Measurements from ENCODE around the gene DEAF1. TPM values are rescaled to one million over a fixed set of nuclear protein-coding genes. Genes with fewer than 3 reads are reported as not detected.

Gene DEAF1
- total RNA-seq, 2 donors from 2014 or later = 15.5 to 26.6 TPM

DNA sequence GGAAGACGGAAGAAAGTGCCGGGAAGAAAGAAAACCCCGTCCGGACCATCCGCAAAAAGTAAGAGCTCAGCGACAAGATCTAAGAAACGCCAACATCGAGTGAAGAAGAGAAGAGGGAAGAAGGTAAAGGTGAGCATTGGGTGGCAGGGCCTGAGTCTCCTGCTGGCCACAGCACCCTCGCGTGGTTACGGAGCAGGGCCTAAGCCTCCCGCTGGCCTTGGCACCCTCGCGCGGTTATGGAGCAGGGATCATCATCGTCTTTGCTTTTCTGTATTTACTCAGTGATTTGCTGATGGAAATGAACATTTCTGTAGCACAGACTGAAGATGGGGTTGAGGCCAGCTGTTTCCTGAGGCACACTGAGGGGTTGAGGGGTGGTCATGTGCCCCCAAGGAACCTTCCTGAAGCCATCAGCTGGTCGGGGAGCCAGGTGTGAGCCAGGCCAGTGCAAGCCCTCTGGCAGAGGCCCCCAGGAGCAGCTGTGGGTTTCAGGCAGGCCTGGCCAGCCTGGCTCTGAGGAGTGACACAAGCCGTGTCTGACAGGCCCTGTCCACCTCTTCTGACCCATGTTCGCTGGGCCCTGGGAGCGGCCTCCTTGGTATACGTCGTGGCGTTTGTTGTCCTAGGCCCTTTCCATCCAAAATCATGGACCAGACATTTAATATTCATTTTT is 93.3 kb downstream of the DEAF1 start:
- H3K4me3 ChIP-seq = no peak overlapping the region
- TF ChIP-seq, protein P1, sequence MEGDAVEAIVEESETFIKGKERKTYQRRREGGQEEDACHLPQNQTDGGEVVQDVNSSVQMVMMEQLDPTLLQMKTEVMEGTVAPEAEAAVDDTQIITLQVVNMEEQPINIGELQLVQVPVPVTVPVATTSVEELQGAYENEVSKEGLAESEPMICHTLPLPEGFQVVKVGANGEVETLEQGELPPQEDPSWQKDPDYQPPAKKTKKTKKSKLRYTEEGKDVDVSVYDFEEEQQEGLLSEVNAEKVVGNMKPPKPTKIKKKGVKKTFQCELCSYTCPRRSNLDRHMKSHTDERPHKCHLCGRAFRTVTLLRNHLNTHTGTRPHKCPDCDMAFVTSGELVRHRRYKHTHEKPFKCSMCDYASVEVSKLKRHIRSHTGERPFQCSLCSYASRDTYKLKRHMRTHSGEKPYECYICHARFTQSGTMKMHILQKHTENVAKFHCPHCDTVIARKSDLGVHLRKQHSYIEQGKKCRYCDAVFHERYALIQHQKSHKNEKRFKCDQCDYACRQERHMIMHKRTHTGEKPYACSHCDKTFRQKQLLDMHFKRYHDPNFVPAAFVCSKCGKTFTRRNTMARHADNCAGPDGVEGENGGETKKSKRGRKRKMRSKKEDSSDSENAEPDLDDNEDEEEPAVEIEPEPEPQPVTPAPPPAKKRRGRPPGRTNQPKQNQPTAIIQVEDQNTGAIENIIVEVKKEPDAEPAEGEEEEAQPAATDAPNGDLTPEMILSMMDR (IDR thresholded peaks at IDR 0.05) = no peak
- H3K27me3 ChIP-seq = no peaks in the 10 kb centered on the region
- no peak overlapping the region for H3K27ac ChIP-seq
- peaks cover 0 to 6% of the 10 kb centered on the region in 2 donors for H3K4me1 ChIP-seq
- H3K36me3 ChIP-seq = peaks cover 97% of the 10 kb centered on the region
- H3K9me3 ChIP-seq = no peaks in the 10 kb centered on the region
- DNase-seq (ENCODE audit: low spot score) = no peak

GRCh38 chr11:598005-598680 is 96.9 kb downstream of the DEAF1 start:
- no peak for DNase-seq (ENCODE audit: low spot score)
- no peaks in the 10 kb centered on the region for H3K4me1 ChIP-seq
- TF ChIP-seq, protein P1 (IDR thresholded peaks at IDR 0.05) = no peak
- H3K27me3 ChIP-seq = no peaks in the 10 kb centered on the region
- no peak overlapping the region for H3K27ac ChIP-seq
- H3K36me3 ChIP-seq = peaks cover 95% of the 10 kb centered on the region
- no peaks in the 10 kb centered on the region for H3K9me3 ChIP-seq
- H3K4me3 ChIP-seq = no peak overlapping the region

DNA sequence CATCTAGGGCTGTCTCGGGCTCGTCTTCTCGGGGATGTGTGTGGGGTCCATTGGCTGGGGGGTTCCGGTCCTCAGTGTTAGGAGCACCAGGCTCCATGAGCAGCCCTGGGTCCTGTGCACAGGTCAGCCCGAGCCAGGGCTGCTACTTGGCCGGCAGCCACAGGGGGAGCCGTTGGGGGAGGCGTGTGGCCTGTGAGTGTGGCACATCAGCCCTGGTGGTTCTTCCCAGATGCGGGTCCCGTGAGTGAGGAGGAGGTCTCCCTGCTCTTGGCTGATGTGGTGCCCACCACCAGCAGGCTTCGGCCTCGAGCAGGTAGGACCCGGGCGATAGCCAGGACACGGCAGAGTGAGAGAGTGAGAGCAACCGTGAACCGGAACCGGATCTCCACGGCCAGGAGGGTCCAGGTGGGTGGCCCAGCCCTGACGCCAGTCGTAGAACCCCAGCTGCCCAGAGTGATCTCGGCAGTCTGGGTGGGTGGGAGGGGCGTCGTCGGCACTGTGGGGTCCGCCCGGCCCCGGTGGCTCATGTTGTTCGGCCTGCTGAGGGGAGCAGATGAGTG is 97.8 kb downstream of the DEAF1 start:
- Histone ChIP-seq H3K4me1 (no peaks in the 10 kb centered on the region), H3K4me3 (no peak overlapping the region), H3K27ac (no peak overlapping the region), H3K27me3 (no peaks in the 10 kb centered on the region), H3K9me3 (no peaks in the 10 kb centered on the region), H3K36me3 (peaks cover 95% of the 10 kb centered on the region)
- TF ChIP-seq, protein P1 (IDR thresholded peaks at IDR 0.05) = no peak
- DNase-seq (ENCODE audit: low spot score) = no peak

DNA sequence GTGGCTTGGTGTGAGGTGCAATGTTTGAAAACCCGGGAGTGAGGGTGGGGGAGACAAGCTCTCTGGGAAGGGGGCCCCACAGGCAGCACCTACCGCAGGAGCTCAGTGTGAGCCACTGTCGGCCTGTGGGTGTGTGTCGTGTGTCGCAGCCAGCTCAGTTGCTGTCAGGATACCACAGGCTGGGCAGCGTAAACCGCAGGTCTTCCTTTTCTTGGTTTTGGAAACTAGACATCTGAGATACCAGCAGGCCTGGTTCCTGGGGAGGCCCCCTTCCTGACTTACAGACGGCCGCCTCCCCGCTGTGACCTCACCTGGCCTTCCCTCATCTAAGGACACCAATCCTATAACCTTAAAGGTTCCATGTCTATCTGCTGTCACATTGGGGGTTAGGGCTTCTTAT is 98.6 kb downstream of the DEAF1 start:
- DNase-seq (ENCODE audit: low spot score) = no peak
- Histone ChIP-seq H3K4me1 (no peaks in the 10 kb centered on the region), H3K4me3 (no peak overlapping the region), H3K9me3 (no peaks in the 10 kb centered on the region), H3K27ac (no peak overlapping the region), H3K36me3 (peaks cover 92% of the 10 kb centered on the region), H3K27me3 (no peaks in the 10 kb centered on the region)
- TF ChIP-seq, protein P1 (IDR thresholded peaks at IDR 0.05) = no peak

DNA sequence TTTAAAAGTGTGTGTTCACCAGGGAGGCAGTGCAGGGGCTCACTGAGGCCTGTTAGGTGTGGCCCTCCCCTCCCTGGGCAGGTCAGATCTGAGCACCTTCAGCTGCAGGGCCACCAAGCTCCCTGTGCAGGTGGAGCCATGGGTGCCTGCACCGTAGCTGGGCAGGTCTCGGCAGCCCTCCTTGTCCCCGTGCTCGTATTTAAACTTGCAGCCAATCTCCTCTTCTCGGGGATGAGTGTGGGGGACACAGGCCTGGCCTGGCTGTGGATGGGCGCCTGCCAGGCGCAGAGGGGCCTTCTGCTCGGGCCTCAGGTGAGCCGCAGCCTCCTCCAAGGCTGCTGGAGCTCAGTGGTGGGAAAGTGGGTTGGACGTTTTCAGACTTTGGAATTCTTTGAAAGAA is 99.6 kb downstream of the DEAF1 start:
- DNase-seq (ENCODE audit: low spot score) = no peak

More for the DNA sequence above, 99.6 kb downstream of the DEAF1 start:
- TF ChIP-seq, protein P1 (IDR thresholded peaks at IDR 0.05) = no peak
- no peak overlapping the region for H3K4me3 ChIP-seq
- H3K27me3 ChIP-seq = no peaks in the 10 kb centered on the region
- no peaks in the 10 kb centered on the region for H3K4me1 ChIP-seq
- no peaks in the 10 kb centered on the region for H3K9me3 ChIP-seq
- no peak overlapping the region for H3K27ac ChIP-seq
- peaks cover 87% of the 10 kb centered on the region for H3K36me3 ChIP-seq

Other genes with a start within 250 kb of the DEAF1 start
- 10 to 100 TPM; 26.8 to 32.5 TPM for gene PTDSS2, start 244.9 kb downstream of the DEAF1 start, total RNA-seq
- 100 to 1,000 TPM; 185 to 248 TPM for gene RNH1, start 188.0 kb downstream of the DEAF1 start, total RNA-seq
- gene HRAS, start 159.6 kb downstream of the DEAF1 start, total RNA-seq = 10 to 100 TPM; 31.7 to 48.1 TPM
- gene LRRC56, start 157.7 kb downstream of the DEAF1 start, total RNA-seq = under 1 TPM; 0.12 to 0.15 TPM
- under 1 TPM; 0.33 to 0.86 TPM for gene LMNTD2, start 134.5 kb downstream of the DEAF1 start, total RNA-seq
- gene RASSF7, start 134.3 kb downstream of the DEAF1 start, total RNA-seq = 10 to 100 TPM in 1 of 2 donors, 1 to 10 TPM in 1; 8.5 to 13.0 TPM
- 10 to 100 TPM; 12.4 to 14.2 TPM for gene PHRF1, start 118.8 kb downstream of the DEAF1 start, total RNA-seq
- 10 to 100 TPM in 1 of 2 donors, 1 to 10 TPM in 1; 9.6 to 14.9 TPM for gene IRF7, start 79.3 kb downstream of the DEAF1 start, total RNA-seq
- gene CDHR5, start 70.3 kb downstream of the DEAF1 start, total RNA-seq = not detected
- not detected for gene SCT, start 68.0 kb downstream of the DEAF1 start, total RNA-seq
- not detected for gene DRD4, start 58.0 kb downstream of the DEAF1 start, total RNA-seq
- 10 to 100 TPM; 12.5 to 20.7 TPM for gene TMEM80, start 594 bp upstream of the DEAF1 start, total RNA-seq
- gene EPS8L2, start 11.0 kb upstream of the DEAF1 start, total RNA-seq = 1 to 10 TPM; 4.7 to 7.5 TPM
- gene TALDO1, start 52.2 kb upstream of the DEAF1 start, total RNA-seq = 100 to 1,000 TPM in 1 of 2 donors, 10 to 100 TPM in 1; 90.3 to 111 TPM
- 10 to 100 TPM; 13.3 to 29.8 TPM for gene GATD1, start 82.3 kb upstream of the DEAF1 start, total RNA-seq
- 1 to 10 TPM in 1 of 2 donors, not detected in 1; 1.1 TPM for gene CEND1, start 94.9 kb upstream of the DEAF1 start, total RNA-seq
- 1 to 10 TPM; 2.7 to 5.6 TPM for gene SLC25A22, start 103.1 kb upstream of the DEAF1 start, total RNA-seq
- gene PIDD1, start 110.0 kb upstream of the DEAF1 start, total RNA-seq = 10 to 100 TPM in 1 of 2 donors, 1 to 10 TPM in 1; 6.0 to 12.1 TPM
- 100 to 1,000 TPM; 145 to 384 TPM for gene RPLP2, start 114.7 kb upstream of the DEAF1 start, total RNA-seq
- 100 to 1,000 TPM in 1 of 2 donors, 10 to 100 TPM in 1; 94.4 to 123 TPM for gene PNPLA2, start 123.7 kb upstream of the DEAF1 start, total RNA-seq
- 10 to 100 TPM; 15.6 to 29.7 TPM for gene CRACR2B, start 132.7 kb upstream of the DEAF1 start, total RNA-seq
- gene CD151, start 137.7 kb upstream of the DEAF1 start, total RNA-seq = 100 to 1,000 TPM; 322 to 710 TPM
- gene POLR2L, start 147.3 kb upstream of the DEAF1 start, total RNA-seq = 100 to 1,000 TPM in 1 of 2 donors, 10 to 100 TPM in 1; 54.5 to 132 TPM
- 10 to 100 TPM; 37.2 to 81.0 TPM for gene TSPAN4, start 147.6 kb upstream of the DEAF1 start, total RNA-seq
- gene CHID1, start 215.6 kb upstream of the DEAF1 start, total RNA-seq = 10 to 100 TPM; 46.9 to 78.7 TPM
- gene AP2A2, start 230.6 kb upstream of the DEAF1 start, total RNA-seq = 10 to 100 TPM; 28.8 to 41.7 TPM